DMS153 treated with DMSO at 0.1 percent for 48 hours (cell line): ENCODE data around the gene RNF212B.
"Not testable (repeated sequence)": the region's sequence is repeated elsewhere in the genome, so short reads cannot be mapped to it uniquely, and the experiment has no call there.

Experiments
- DNase-seq: peaks from one replicate; lab custom pipeline; 2025; ENCODE audit not compliant: unreplicated experiment; lab: John Stamatoyannopoulos, UW

RNF212B gene, protein sequence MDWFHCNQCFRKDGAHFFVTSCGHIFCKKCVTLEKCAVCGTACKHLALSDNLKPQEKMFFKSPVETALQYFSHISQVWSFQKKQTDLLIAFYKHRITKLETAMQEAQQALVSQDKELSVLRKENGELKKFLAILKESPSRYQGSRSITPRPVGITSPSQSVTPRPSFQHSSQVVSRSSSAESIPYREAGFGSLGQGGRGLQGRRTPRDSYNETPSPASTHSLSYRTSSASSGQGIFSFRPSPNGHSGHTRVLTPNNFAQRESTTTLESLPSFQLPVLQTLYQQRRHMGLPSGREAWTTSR

DNA sequence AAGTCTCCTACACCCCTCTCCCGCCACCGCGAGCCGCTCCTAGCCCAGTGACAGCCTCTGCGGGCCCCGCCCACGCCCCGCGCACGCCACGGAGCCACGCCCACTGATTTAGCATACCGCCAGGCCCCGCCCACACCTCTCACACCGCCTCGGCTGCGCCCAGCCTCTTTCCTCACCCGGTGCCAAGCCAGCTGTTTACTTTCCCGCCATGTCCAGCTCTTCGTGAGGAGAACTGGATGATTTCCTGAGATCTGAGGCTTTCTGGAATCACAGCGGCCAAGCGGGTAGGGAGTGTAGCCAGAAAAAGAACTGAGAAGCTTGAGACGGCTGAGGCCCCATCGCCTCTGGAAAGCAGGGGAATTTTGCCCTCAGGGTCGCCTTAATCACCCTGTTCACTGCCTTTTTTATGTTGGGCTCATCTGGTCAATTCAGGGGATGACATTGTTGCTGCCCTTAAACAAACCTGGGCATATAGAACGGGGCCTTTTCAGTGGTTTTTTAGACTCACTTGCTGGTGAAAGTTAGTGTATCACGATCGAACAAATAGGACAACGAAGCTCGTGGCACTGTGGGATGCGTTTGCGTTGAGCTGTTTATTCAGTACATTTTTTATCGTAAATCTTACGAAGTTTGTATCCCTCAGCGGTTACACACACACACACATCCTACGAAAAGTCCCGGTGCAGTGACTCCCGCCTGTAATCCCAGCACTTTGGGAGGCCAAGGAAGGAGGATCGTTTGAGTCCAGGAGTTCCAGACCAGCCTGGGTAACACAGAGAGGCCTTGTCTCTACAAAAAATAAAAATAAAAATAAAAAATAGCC, at the start of gene RNF212B:
TSS of gene RNF212B (plus strand) at position 165 of the 823 bp plus-strand sequence. CDS start 2,410 bp downstream, outside the sequence.
- peak; percentile 90 for DNase-seq

- no peak for DNase-seq
Measured at GRCh38 chr14:23193432-23193831, 44.3 kb upstream of the RNF212B start.

DNA sequence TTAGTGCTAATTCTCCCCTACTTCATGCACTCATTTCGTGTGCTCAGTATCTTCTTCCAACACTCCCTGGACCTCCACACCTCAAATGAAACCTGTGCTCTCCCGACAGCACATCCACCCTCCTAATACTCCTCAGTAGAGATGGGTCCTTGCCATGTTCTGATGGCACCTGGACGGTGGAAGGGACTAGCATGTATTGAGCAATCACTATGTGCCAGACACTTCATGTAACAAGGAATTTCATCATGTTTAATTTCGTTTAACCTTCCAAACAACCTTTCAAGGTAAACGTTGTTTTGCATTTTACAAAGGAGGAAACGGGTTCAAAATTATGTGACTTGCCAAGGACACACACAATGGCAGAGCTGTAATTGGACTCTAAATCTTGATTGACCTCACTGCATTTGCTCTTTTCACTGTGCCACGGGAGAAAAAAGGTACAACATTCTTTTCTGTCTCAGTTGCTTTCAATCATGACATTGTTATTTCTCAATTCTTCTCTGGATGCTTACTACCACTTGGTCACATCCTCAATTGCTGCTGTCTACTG, 42.1 kb upstream of the RNF212B start:
- no peak for DNase-seq

- DNase-seq, result not testable (repeated sequence)
Measured at GRCh38 chr14:23196487-23196886, 41.2 kb upstream of the RNF212B start.

GRCh38 chr14:23199141-23199540, 38.6 kb upstream of the RNF212B start:
- not testable (repeated sequence) for DNase-seq

DNA sequence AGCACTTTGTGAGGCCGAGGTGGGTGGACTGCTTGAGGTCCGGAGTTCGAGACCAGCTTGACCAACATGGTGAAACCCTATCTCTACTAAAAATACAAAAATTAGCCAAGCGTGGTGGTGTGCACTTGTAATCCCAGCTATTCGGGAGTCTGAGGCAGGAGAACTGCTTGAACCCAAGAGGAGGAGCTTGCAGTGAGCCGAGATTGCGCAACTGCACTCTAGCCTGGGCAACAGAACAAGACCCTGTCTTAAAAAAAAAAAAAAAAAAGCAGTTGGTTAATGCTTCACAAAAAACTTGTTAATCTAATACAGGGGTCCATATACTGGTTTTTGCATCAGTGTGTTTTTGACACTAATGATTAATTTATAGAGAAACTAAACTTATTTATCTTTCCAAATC, 35.7 kb upstream of the RNF212B start:
- no peak for DNase-seq

GRCh38 chr14:23206422-23207145, 31.2 kb upstream of the RNF212B start:
- DNase-seq, result no peak

- no peak for DNase-seq
Measured at GRCh38 chr14:23207146-23207540, 30.6 kb upstream of the RNF212B start.

DNA sequence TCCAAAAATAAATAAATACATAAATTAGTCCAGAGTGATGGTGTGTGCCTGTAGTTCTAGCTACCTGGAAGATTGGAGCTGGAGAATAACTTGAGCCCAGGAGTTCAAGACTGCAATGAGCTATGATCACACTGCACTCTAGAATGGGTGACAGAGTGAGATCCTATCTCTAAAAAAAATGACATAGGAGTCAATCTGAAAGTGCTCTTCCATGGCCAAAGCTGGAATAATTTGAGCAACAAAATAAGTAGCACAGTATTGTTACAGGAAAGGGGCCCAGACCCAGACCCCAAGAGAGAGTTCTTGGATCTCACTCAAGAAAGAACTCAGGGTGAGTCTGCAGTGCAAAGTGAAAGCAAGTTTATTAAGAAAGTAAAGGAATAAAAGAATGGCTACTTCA, 29.4 kb upstream of the RNF212B start:
- DNase-seq, result no peak

- no peak for DNase-seq
Measured at GRCh38 chr14:23209651-23210423, 27.9 kb upstream of the RNF212B start.

GRCh38 chr14:23215421-23215820, 22.3 kb upstream of the RNF212B start:
- DNase-seq, result no peak

DNA sequence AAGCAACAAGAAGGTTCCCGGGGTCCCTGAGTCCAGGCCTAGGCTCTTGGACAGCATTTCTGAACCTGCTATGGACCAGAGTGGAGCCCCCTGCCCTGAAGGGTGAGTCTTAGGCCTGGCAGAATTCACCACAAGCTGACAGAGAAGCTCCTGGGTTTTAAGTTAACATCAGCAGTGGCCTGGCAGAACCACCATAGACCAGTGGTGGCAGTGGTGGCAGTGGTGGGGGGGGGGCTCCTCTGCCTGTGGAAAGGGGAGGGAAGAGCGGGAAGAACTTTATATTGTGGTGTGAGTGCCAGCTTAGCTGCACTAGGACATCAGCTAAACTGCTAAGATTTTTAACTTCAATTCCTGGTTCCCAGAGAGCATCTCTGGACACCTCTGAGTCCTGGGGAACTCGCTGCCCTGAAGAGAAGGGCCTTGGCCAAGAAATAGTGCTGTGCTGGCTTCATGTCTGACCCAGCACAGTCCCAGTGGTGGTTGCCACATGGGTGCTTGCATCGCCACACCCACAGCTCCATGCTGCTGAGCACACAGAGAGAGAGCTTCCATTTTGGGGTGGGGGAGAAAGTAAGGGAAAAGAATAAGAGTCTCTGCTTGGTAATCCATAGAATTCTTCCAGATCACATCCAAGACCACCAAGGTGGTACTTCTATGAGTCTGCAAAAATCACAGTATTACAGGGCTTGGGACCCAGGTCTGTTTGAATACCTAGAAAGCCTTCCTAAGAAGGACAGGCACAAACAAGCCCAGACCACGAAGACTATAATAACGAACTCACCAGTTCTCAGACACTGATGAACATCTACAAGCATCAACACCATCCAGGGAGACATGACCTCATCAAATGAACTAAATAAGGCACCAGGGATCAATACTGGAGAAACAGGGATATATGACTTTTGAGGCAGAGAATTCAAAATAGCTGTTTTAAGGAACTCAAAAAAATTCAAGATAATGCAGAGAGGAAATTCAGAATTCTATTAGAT, 20.4 kb upstream of the RNF212B start:
- no peak for DNase-seq

DNA sequence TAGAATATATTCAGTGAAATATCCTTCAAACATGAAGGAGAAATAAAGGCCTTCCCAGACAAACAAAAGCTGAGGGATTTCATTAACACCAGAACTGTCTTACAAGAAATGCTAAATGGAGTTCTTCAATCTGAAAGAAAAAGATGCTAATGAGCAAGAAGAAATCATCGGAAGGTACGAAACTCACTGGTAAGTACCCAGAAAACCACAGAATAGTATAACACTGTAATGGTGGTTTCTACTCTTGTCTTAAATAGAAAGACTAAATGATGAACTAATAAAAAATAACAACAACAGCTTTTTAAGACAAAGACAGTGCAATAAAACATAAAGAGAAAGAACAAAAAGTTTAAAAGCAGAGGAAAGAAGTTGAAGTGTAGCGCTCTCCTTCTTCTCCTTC, 18.7 kb upstream of the RNF212B start:
- no peak for DNase-seq

GRCh38 chr14:23224958-23225357, 12.8 kb upstream of the RNF212B start:
- DNase-seq, result not testable (repeated sequence)

DNA sequence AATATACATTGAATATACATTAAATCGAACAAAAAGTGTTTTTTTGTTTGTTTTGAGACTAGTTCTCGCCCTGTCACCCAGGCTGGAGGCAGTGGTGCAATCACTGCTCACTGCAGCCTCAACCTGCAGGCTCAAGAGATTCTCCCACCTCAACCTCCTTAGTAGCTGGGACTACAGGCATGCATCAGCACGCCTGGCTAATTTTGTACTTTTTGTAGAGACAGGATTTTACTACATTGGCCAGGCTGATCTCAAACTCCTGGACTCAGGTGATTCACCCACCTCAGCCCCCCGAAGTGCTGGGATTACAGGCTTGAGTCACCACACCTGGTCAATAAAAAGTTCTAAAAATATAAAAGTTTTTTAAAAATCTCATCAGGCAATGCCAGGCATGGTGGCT, 10.2 kb upstream of the RNF212B start:
- no peak for DNase-seq

DNA sequence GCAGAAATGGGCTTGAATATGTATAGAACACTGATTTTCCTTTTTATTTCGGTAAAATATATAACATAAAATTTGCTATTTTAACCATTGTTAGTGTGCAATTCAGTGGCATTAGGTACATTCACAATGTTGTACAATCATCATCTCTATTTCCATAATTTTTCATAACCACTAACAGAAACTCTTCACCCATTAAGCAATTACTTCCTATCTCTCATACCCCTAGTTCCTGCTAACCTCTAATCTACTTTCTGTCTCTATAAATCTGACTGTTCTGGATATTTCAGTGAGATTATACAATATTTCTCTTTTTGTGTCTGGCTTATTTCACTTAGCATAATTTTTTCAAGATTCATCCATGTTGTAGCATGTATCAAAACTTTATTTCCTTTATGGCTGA, 8.9 kb upstream of the RNF212B start:
- DNase-seq, result no peak

DNA sequence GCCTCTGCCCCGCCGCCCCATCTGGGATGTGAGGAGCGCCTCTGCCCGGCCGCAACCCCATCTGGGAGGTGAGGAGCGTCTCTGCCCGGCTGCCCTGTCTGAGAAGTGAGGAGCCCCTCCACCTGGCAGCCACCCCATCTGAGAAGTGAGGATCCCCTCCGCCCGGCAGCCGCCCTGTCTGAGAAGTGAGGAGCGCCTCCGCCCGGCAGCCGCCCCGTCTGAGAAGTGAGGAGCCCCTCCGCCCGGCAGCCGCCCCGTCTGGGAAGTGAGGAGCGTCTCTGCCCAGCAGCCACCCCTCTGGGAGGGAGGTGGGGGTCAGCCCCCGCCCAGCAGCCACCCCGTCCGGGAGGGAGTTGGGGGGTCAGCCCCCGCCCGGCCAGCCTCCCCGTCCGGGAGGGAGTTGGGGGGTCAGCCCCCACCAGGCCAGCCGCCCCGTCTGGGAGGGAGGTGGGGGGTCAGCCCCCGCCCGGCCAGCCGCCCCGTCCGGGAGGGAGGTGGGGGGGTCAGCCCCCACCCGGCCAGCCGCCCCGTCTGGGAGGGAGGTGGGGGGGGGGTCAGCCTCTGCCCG, 5.4 kb upstream of the RNF212B start:
- not testable (repeated sequence) for DNase-seq

DNA sequence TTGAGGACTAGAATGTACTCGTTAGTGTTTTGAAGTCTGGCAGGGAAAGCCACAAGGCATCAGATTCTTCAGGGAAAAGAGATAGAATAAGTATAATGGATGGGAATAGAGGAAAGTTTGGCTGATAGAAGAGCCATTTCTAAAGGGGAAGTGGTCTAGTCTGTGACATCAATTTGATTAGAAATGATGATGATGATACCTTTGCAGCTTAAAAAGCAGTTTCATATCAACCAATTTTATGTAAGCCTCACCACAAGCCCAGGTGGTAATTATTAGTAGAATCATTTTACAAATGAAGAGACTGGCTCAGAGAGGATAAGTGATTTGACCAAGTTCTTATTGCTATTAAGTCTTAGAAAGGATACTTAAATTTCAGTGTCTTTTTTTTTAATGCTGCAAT, 2.9 kb downstream of the RNF212B start:
- no peak for DNase-seq

DNA sequence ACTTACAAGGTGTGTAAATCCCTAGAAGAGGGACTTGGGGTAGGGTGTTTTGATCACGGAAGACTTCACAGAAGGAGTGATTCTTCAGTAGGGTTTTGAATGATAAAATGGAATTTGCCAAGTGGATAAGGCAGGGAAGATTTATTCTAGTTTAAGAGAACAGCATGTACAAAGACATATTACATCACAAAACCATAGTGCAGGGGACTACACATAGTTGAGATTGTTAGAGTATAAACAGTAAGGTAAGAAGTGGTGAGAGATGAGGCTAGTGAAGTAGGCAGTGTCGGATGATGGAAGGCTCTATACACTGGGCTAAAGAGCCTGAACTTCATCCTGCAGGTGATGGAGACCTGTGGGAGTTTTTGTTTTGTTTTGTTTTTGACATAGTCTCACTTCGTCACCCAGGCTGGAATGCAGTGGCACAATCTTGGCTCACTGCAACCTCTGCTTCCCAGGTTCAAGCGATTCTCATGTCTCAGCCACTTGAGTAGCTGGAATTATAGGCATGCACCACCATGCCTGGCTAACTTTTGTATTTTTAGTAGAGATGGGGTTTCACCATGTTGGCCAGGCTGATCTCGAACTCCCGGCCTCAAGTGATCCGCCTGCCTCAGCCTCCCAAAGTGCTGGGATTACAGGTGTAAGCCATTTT, 3.5 kb downstream of the RNF212B start:
- not testable (repeated sequence) for DNase-seq
